NCI-H2196 (cell line): ENCODE measurements around the gene SEMA3E.
A peak's percentile ranks its signal among the peaks of the same experiment; 100 is the strongest.
"Not testable (repeated sequence)": the region's sequence is repeated elsewhere in the genome, so short reads cannot be mapped to it uniquely, and the experiment has no call there.

Source experiments
- DNase-seq: peaks from one replicate; lab custom pipeline; 2025; ENCODE audit not compliant: unreplicated experiment; lab: John Stamatoyannopoulos, UW

Gene SEMA3E

GRCh38 chr7:83562960-83563359 is 86.0 kb downstream of the SEMA3E start:
- DNase-seq, result no peak

- no peak for DNase-seq
Observed at GRCh38 chr7:83562289-83562688, 86.7 kb downstream of the SEMA3E start.

GRCh38 chr7:83559887-83560286 is 89.1 kb downstream of the SEMA3E start:
- DNase-seq, result no peak

GRCh38 chr7:83552556-83552955 is 96.4 kb downstream of the SEMA3E start:
- not testable (repeated sequence) for DNase-seq

GRCh38 chr7:83550100-83550499 is 98.8 kb downstream of the SEMA3E start:
- DNase-seq, result no peak

DNA sequence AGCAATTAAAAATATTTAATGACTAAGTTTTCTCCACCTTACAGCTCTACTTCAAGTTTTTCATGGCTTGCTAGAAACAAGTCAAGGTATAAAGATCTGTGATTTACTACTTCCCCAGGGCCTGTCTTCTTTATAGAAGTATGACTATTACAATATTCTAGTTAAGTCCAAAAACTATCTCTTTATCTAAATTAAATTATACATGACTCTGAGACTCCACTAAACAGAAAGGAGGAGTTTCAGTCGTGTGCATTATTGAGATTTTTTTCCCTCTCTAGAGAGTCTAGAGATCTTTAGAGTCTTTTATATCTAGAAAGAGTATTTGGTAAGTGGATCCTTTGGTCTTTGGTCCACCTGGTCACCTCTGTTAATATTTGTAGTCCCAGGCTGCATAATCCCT is 100.7 kb downstream of the SEMA3E start:
- no peak for DNase-seq

GRCh38 chr7:83547526-83547925 is 101.4 kb downstream of the SEMA3E start:
- peak; percentile 52 for DNase-seq

DNA sequence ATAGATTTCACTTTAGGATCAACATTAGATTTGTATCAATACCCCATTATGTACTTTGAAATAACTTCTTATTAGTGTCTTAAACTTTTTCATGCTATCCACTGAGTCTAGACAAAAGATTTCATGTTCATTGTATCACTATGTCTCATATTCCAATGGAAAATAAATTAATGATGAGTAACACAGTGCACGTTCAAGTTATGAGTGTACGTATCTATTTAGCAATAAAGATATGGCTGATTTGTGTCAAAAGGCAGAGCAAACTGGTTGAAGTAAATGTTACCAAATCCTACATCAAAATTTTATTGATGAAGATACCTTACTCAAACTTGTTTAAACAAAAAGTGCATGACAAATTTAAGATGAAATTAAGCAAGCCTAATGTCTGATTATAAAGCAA is 102.4 kb downstream of the SEMA3E start:
- DNase-seq, result no peak

GRCh38 chr7:83541187-83541960 is 107.6 kb downstream of the SEMA3E start:
- DNase-seq, result no peak

DNA sequence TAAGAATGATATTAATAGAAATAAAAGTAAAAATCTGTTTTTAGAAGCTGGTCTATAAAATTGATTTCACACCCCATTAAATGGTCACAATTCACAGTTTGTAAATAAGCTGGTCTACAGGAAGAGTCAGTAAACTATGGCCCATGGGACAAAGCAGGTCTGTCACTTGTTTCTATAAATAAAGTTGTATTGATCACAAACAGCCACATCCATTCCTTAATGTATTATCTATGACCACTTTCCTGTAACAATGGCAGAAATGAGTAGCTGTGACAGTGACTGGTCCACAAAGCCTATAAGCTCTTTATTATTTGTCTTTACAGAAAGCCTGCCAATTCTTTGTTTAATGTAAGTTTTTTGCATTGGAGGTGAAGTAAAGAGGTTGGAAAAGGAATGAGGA is 114.5 kb downstream of the SEMA3E start:
- no peak for DNase-seq

DNA sequence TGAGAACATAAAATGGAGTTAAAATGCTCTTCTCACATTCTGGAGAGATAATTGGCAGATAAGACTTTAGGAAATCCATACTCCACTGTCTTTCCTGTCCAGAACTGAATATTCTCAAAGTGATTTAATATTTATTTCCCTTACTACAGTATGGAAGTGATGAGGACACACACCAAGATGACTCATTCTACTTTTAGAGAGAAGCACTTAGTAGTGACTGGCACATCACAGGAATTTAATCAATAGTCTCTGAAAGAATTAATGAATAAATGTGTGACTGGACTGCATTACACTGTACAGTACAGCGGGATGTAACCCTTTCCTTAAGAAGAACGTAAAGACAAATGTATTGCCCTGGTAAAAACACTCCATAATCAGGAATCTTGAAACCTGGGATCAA is 116.7 kb downstream of the SEMA3E start:
- DNase-seq, result no peak

DNA sequence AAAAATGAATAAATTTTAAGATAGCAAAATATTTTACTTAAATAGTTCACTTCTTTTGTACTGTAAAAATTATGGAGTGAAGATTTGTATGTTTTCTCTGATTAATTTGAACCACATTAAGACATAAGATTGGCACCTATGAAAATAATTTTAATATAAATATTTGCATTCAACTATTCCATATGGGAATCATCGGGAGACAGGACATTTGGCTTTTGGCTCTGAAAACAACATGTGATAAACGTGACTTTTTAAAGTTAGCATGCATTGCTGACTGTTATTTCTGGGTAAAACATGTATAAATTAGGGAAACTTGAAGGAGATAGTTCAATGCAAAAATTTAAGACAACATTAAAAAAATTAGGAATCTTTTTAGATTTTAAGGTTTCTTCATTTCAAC is 117.2 kb downstream of the SEMA3E start:
- no peak for DNase-seq

- DNase-seq, result no peak
Observed at GRCh38 chr7:83528925-83529423, 120.0 kb downstream of the SEMA3E start.

DNA sequence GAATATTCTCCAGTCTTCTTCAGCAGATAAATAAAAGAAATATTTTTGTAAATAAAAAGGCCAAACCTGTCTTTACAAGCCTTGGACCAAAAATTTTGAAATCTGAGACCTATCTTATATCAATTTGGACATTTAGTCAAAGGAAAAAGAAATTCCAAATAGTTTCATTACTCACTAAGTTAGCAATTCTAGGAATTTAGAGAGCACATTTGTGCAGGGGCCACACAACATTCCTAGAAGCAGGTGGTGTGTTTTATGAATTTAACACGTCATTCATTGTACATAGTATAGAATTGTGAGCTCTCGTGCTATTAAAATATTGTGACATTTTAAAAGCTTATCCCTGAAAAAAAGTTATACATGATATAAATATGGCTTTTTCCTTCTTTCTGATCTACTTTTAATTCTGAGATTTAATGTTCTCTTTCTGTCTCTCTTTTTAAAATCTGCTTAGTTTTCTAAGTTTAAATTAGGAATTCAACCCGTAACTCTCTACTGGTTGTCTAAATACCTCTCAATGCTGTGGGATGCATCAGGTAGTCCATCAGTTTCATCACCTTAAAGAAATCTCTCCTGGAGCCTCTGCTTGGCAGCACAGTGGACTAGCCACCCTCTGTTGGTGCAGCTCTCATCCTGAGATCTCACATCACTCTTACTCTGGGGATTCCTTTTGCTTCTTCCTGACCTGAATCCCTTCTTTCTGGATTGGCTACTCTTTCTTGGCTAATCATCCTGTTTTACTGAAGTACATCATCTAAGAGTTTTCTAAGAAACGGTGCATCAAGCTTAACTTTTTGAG is 124.5 kb downstream of the SEMA3E start:
- no peak for DNase-seq

DNA sequence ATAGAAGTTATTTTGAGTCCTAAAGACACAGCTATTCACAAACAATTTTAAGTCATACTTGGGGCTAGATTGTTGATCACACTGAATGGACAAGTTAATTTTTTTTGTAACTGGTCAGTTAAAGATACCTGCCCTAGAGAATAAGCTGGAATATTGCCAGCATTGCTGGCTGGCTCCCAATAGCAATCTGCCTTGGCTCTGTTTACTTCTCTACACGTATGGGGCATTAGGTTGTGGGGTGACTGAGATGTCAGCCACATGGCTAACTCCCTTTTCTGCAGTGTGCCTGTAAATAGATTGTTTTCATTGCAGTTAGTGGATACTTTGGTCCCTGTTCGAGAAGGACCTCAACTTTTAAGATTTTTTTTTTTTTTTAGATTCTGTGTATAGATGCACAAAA is 128.2 kb downstream of the SEMA3E start:
- DNase-seq, result no peak

- DNase-seq, result no peak
Observed at GRCh38 chr7:83519240-83519639, 129.7 kb downstream of the SEMA3E start.

DNA sequence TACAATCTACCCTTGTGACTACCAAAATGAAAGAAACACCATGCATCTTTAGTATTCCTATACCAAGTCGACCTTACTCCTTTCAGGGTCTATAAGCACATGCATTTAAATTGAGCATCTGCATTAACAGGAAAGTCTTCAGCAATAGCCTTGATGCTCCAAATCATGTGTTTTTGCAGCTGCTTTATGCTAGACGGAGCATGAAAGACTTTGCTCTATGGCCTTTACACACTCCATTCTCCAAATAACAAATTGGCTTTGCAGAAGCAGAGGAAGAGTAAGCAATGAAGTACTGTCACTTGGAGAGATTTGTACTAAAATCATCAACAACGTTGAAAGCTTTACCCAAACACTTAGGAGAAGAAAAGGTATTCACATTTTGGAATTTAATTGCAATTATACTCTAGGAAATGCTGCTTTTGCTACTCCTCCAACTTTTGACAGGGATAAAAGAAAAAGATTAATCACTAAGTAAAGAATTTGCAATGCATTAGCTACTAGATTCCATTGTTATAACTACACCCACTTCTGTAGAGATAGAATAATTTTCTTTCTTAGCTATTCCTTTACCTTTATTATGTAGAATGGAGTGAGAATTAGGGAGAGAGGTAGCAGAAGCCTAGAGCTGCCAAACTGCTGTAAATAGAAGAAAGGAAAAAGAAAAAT is 131.8 kb downstream of the SEMA3E start:
- no peak for DNase-seq

GRCh38 chr7:83514977-83515376 is 134.0 kb downstream of the SEMA3E start:
- no peak for DNase-seq

- no peak for DNase-seq
Observed at GRCh38 chr7:83509255-83510021, 139.5 kb downstream of the SEMA3E start.

DNA sequence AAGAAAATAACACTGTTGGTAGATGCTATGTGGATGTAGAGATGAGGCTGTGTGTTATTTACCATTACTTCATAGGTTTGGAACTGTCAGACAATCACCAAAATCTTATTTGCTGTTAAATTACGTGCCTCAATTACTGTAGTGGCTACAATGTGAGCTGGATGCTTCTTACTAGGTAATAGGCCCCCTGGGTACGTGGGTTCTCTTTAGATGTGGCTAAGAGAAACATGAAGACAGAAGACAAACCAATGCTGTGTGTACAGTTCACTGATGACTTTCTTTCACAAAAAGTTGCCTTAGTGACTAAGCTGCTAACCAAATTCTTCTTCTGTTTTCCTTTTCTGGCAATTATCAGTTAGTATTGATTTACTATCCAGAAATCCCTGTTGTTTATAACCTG is 144.6 kb downstream of the SEMA3E start:
- DNase-seq, result no peak

- no peak for DNase-seq
Observed at GRCh38 chr7:83502636-83503035, 146.3 kb downstream of the SEMA3E start.
